ENCODE data around the gene EFCAB8.

EFCAB8 gene

GRCh38 chr20:32831982-32832381 lies 26.7 kb upstream of the EFCAB8 start:
- no peak for TF ChIP-seq CTCF (conservative IDR thresholded peaks at IDR 0.05; ENCODE audit: control insufficient read depth, insufficient read depth, low read depth, low read length)
- H3K4me3 ChIP-seq (ENCODE audit: control insufficient read depth, low read depth, low read length): no peak overlapping the region
- no peak for DNase-seq (ENCODE audit: low read depth)

- H3K4me3 ChIP-seq (ENCODE audit: control insufficient read depth, low read depth, low read length): no peak overlapping the region
- no peak for TF ChIP-seq CTCF (conservative IDR thresholded peaks at IDR 0.05; ENCODE audit: control insufficient read depth, insufficient read depth, low read depth, low read length)
- no peak for DNase-seq (ENCODE audit: low read depth)
Observed at GRCh38 chr20:32832664-32833063, 26.1 kb upstream of the EFCAB8 start.

- no peak overlapping the region for H3K4me3 ChIP-seq (ENCODE audit: control insufficient read depth, low read depth, low read length)
- TF ChIP-seq CTCF (conservative IDR thresholded peaks at IDR 0.05; ENCODE audit: control insufficient read depth, insufficient read depth, low read depth, low read length): no peak
- no peak for DNase-seq (ENCODE audit: low read depth)
Observed at GRCh38 chr20:32834972-32835371, 23.8 kb upstream of the EFCAB8 start.

DNA sequence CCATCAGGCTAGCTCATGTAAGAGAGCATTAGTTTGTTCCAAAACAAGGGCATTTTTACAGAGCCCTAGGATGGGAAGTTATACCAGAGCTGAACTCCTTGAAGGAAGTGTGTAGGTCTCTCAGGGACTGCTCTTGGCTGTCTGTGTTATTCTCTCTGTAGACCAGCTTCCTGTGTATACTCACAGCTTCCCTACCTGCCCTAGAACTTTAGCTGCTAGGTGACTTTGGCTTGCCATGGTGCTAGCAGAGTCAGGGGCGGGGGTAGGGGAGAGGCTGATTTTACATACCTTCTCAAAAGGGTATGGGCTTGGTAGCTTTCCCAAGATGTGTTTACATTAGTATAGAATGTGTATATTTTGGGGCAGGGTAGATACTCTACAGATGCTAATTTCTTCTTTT lies 21.6 kb upstream of the EFCAB8 start:
- no peak overlapping the region for H3K4me3 ChIP-seq (ENCODE audit: control insufficient read depth, low read depth, low read length)
- no peak for TF ChIP-seq CTCF (conservative IDR thresholded peaks at IDR 0.05; ENCODE audit: control insufficient read depth, insufficient read depth, low read depth, low read length)
- DNase-seq (ENCODE audit: low read depth): no peak

GRCh38 chr20:32839227-32839981 lies 19.3 kb upstream of the EFCAB8 start:
- DNase-seq (ENCODE audit: low read depth): no peak

DNA sequence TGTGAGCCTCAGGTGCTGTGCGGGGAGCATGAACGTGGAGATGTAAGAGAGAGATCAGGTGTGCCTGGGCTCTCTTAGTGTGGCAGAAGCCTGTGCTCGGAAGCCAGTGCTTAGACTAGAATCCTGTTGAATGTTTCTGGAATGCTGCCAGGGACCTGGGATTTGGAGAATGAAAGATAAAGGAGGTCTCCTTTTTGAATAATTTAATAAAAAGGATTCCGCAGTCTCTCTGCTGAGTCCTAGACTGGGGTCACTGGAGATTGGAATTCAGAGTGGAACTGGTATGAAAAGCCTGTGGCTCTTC lies 18.8 kb upstream of the EFCAB8 start:
- DNase-seq (ENCODE audit: low read depth): no peak
- no peak overlapping the region for H3K4me3 ChIP-seq (ENCODE audit: control insufficient read depth, low read depth, low read length)
- TF ChIP-seq CTCF (conservative IDR thresholded peaks at IDR 0.05; ENCODE audit: control insufficient read depth, insufficient read depth, low read depth, low read length): no peak

More at GRCh38 chr20:32839227-32839981, 19.3 kb upstream of the EFCAB8 start:
- no peak for TF ChIP-seq CTCF (conservative IDR thresholded peaks at IDR 0.05; ENCODE audit: control insufficient read depth, insufficient read depth, low read depth, low read length)
- no peak overlapping the region for H3K4me3 ChIP-seq (ENCODE audit: control insufficient read depth, low read depth, low read length)

- no peak overlapping the region for H3K4me3 ChIP-seq (ENCODE audit: control insufficient read depth, low read depth, low read length)
- DNase-seq (ENCODE audit: low read depth): no peak
- TF ChIP-seq CTCF (conservative IDR thresholded peaks at IDR 0.05; ENCODE audit: control insufficient read depth, insufficient read depth, low read depth, low read length): no peak
Observed at GRCh38 chr20:32841174-32841573, 17.5 kb upstream of the EFCAB8 start.

Measured in fibroblast of mammary gland (primary cell).